GM21360 (cell line): Measurements from ENCODE around the gene UBL4B.

Experiments
- ATAC-seq: cut with Tn5 transposase; IDR thresholded peaks from one replicate; pipeline ENCODE4 v1.9.1; 2021; ENCODE audit warnings: mild to moderate bottlenecking, moderate library complexity; ENCODE audit not compliant: unreplicated experiment

Gene UBL4B

DNA sequence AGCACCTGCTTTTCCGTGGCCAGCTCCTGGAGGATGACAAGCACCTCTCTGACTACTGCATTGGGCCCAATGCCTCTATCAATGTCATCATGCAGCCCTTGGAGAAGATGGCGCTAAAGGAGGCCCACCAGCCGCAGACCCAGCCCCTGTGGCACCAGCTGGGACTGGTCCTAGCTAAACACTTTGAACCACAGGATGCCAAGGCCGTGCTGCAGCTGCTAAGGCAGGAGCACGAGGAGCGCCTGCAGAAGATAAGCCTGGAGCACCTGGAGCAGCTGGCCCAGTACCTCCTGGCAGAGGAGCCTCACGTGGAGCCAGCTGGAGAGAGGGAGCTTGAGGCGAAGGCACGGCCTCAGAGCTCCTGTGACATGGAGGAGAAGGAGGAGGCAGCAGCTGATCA lies 413 bp downstream of the UBL4B start:
- ATAC-seq: no peak

- no peak for ATAC-seq
These were observed 1.3 kb downstream of the UBL4B start for GRCh38 chr1:110113551-110113950.

DNA sequence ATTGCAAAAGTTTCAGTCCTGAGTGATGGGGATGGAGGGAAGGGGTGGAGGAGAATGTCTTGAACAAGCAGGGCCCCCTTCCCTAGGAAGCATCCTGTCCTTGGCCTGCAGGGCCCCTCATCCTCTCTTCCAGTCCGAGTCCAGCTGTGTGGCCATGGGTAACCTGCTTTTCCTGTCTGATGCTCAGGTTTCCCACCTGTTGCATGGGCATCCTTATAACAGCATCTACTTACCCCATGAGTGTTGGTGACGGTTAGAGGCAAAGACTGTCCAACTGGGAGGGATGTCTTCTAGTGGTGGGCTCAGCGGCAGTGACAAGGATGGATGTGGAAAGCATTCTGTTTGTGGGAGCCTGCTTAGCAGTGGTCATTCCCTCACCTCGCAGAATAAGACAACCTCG lies 1.9 kb downstream of the UBL4B start:
- ATAC-seq: no peak

DNA sequence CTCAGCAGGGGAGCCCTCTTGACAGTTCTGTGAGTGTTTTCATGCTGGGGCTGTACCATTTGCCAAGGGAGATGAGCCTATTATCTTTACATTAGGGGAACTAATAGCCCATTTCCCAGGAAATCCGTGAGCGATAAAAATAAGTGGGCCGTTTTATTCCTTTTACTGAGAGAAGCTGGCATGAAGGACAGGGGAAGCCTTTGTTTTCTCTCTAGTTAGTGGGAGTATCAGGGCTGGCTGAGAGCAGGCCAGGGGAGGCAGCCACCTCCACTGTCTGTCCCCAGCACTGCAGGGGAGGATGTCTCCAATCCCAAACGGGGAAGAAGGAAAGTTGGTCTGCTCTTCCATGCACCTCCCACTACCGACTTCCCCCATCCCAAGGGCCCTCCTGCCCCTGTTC lies 2.5 kb downstream of the UBL4B start:
- ATAC-seq: no peak

GRCh38 chr1:110118636-110119396 lies 6.6 kb downstream of the UBL4B start:
- no peak for ATAC-seq

GRCh38 chr1:110119843-110120242 lies 7.6 kb downstream of the UBL4B start:
- ATAC-seq: no peak

DNA sequence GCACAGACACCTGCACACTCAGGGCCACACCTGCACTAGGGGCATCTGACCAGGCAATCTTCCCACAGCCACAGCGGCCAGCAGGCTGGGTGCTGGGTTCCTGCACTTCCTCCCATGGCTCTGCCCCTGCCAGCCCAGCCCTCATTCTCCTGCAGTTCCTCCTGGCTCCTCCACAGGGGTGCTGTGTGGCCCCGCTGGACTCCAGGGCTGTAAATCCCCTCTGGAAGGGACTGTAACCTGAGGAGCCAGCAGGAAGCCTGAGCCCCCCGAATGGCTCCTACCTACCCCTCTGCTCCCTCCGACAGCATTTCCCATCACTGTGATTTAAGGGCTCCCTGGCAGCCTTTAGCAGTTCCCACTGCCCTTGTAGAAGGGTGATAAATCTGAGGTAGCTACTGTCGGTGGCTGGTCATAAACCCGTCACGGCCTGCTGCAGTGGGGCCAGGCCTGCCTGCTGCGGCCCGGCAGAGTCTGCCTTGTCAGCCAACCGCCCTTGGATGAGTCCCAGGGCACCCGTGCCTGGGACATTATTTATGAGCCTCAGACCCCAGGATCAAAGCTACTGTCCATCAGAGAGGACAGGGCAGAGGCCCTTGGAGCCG lies 8.8 kb downstream of the UBL4B start:
- no peak for ATAC-seq

DNA sequence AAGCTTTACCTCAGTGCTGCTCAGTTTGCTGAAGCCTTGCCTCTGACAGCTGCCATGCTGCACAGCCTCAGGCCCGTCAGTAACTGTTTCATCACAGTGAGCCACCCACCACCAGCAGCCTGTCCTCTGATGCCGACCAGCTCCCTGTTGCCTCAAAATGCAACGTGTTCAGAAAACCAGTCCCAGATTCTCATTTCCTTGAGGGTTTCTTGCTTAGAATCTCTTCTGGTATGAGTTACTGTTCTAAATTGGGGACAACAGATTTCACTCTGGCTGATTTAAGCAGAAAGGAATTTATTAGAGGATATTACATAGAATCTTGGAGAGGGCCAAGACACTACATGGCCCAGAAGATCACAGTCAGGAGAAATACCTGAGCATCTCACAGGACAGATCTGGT lies 11.0 kb downstream of the UBL4B start:
- no peak for ATAC-seq

DNA sequence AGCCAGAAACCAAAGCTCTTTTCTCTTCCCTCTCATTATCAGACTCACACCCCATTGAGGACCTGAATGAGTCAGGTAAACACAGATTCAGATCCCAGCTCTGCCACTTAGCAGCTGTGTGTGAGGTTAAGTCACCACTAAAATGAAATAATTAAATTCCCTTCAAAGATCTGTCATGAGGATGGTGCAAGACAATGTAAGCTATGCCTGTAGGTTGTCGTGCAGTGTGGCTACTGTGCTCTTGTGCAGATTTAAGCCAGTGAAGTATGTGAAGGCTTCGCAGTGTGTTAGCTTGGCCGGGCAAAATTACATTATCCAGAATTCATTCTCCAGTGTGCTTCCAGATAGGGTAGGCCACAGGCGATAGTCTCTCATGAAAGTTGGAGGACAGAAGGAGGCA lies 13.6 kb downstream of the UBL4B start:
- no peak for ATAC-seq

DNA sequence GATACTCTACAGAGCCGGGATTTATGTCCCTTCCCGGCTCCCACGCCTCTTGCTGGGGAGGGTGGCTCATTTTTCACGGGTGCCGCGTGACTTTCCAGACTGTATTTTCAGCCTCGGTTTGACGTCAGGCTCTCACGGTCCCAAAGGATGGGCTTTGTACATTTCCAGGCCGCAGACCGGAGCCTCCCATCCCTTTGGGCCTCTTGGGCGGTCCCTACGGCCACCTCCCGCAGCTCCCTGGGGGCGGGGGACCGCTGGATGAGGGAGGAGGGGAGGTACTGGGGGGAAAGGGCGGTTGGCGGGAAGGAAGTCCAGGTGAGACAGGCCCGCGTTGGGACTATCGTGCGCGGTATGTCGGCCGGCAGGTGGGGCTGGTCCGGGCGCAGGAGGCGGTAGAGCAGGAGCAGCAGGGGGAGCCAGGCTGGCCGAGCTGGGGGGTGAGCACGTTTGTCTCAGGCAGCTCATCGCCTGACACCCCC lies 17.9 kb downstream of the UBL4B start:
- ATAC-seq: no peak

- no peak for ATAC-seq
These were observed 18.7 kb downstream of the UBL4B start for GRCh38 chr1:110130989-110131388.

GRCh38 chr1:110132682-110133081 lies 20.4 kb downstream of the UBL4B start:
- ATAC-seq: no peak

DNA sequence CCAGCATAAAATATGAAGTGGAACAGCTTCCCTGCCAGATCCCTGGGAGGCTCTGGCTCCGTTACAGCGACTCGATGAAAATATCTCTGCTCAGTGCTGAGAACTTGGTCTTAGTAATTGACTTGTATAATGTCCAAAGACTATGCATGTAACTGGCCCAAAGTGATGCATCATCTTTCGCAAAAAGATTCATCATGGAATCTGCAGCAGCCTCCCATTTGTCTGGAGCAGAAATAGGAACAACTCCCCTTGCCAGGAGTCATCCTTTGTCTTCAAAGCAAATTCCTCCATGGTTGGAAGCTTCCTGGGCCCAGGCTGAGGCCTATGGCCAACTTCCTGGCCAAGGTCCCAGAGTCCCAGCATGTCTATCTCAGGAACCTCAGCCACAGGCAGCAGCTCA lies 21.2 kb downstream of the UBL4B start:
- no peak for ATAC-seq

GRCh38 chr1:110134050-110134595 lies 21.9 kb downstream of the UBL4B start:
- ATAC-seq: no peak

- no peak for ATAC-seq
These were observed 23.0 kb downstream of the UBL4B start for GRCh38 chr1:110135246-110135645.

DNA sequence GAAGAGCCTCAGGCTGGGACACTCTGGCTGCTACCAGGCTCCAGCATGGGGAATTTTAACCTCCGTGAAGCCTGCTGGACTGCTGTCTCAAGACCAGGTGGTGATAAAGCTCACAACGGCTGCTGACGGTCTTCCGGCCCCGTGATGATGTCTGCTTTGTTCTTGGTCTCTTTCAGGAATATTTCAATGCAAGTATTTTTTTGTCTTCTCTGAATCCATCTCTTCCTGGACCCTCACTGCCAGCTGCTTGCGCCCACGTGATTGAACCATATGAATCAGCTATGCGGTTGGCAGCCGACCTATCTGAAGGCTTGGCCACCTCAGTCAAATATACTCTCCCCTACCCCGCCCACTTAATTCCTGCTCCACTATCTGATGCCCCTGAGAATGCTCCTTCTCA lies 23.4 kb downstream of the UBL4B start:
- no peak for ATAC-seq

DNA sequence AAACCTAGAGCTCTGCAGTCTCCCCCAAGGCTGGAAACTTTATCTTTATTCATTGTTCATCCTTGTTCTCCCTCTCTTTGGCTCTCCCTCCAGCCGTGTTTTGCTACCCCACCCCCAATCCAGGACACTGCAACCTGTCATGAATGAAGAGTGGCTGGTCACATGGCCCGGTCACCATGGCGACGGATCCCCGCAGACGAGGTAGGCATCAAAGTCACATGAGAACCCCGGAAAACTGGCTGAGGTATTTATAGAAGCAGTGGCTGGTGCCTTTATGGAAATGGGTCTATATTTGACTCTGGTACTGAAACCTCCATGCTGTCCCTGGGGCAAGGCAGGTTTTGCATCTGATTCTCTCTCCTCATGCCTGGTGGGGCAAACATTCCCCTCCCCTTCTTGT lies 24.7 kb downstream of the UBL4B start:
- ATAC-seq: no peak

GRCh38 chr1:110138956-110139355 lies 26.7 kb downstream of the UBL4B start:
- ATAC-seq: no peak

DNA sequence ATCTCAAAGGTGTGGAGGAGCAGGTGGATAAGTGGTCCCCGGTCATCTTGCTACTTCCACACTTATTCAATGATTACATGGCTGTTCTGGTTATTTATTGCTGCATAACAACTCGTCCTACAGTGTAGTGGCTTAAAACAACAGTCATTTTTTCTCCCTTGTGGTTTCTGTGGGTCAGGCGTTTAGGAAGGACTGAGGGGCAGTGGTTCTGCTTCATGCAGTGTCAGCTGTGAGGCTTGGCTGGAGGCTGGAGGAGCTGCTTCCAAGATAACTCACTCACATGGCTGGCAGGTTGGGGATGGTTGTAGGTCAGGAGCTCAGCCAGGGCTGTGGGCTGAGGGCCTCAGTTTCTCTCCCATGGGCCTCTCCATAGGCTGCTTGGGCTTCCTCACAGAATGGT lies 32.1 kb downstream of the UBL4B start:
- no peak for ATAC-seq

DNA sequence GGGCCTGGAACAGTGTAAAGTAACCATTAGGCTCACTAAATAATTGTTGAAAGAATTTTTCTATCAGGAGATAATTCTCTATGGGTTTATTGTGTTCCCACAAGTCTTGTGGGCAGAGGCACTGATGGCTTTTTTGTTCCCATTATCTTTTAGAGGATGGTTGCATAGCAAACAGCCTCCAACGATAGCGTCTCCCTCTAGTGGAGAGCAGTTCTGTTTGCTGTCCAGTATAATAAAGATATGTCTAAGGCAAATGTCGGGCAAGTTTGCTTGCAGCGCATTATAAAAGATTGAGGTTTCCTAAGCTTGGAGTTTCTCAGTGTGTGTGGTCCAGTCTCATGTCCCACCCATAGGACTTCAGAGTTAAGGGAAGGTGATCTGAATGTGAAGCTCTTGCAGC lies 36.7 kb downstream of the UBL4B start:
- no peak for ATAC-seq

DNA sequence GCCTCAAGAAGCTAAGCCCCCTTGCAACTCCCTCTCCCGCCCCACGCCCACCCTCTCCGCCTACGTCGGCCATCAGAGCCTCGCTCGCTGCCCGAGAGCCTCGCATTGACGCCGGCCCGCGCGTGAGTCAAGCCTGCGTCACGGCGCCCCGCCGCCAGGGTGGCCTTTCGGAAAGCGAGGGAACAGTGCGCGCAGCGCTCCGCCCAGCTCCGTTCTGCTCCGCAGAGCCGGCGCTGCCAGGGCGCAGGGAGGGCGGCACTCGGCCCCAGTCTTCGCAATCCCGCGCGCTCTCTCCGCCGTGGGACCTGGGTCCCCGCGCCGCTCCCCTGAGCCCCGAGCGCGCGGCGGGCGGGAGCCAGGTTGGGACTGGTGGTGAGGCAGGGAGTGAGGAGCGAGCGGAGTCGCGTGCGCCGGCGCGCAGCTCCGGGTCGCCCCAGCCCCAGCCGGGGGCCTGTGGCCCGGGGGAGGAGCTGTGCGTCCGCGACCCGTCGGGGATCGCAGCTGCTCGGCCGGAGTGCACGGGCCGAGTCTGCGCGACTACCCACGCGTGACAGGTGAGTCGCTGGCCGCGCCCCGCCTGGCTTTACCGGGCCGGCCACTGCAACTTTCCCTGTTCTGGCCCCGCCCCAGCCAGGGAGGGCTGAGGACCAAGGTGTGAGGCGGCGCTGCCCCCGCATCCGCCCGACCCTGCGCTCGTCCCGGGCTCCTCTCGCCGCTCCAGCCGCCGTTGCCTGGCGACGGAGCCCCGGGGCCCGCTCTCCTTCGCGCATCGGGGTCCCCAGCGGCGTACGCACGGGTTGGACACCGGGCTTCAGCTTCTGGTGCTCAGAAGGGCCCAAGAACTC lies 38.3 kb downstream of the UBL4B start, which contains the start of gene SLC6A17:
SLC6A17 (plus strand) TSS at position 165 of the 845 bp plus-strand sequence. CDS start 16,436 bp downstream, outside the sequence.
- ATAC-seq: no peak
